ENCODE data around the gene SPATS2L. TPM values are rescaled to one million over a fixed set of nuclear protein-coding genes. Genes with fewer than 3 reads are reported as not detected.

The SPATS2L gene
- total RNA-seq, 2 donors from 2014 or later: 9.7 to 54.4 TPM

DNA sequence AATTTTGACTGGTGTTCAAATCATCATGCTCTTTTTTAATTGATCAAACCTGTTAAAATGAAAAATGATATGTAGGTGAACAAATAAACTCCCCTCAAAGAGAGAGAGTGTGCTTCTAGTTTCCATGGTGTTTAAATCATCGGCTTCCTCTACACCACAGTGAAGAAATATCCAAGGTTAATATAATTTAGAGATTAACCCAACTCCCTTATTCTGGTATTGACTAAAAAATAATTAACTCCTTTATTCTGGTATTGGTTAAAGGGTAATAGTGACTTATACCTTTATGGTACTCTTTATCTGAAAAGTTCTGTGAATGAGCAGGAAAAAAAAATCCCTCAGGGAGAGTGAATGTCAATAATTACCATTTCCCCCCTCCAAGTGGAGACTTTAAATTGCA lies 93.1 kb downstream of the SPATS2L start:
- Mint-ChIP-seq H3K27ac (no peak overlapping the region), H3K27me3 (no peaks in the 10 kb centered on the region), H3K4me3 (no peak overlapping the region), H3K9me3 (no peaks in the 10 kb centered on the region), H3K4me1 (no peaks in the 10 kb centered on the region), H3K36me3 (ENCODE audit: low read depth) (no peaks in the 10 kb centered on the region)
- ATAC-seq (replicated peaks): no peak

DNA sequence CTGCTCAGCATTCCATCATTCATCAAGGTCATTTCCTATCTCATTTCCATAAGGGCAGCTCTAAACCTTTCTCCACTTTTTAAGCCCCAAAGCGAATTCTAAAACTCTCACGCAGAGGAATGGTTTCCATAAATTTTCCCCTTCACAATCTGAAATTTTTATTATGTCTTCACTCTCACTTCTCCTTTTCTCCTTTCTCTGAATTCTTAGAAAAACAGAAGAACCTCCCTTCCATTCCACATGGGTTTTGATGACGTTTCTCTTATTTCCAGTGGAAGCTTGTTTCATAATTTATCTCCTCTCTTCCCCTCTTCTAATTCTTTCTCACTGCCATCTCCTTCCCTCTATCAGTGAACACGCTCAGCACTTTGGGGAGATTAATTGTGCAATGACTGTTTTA lies 97.3 kb downstream of the SPATS2L start:
- Mint-ChIP-seq H3K9me3 (no peaks in the 10 kb centered on the region), H3K4me1 (peaks cover 15% of the 10 kb centered on the region), H3K27me3 (no peaks in the 10 kb centered on the region), H3K36me3 (ENCODE audit: low read depth) (no peaks in the 10 kb centered on the region), H3K27ac (peak overlapping the region; percentile 10), H3K4me3 (no peak overlapping the region)
- no peak for ATAC-seq (replicated peaks)

DNA sequence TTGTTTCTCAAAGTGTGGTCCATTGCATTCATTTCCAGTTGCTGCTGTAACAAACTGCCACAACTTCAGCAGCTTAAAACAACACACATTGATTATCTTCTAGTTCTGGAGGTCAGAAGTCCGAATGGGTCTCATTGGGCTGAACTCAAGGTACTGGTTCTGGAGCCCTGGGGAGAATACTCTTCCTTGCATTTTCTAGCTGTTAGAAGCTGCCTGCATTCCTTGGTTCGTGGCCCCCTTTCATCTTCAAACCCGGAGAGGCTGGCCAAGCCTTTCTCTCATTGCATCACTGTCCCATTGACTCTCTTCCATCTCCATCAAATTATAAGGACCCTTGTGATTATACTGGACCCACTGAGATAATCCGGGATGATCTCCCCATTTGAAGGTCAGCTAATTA lies 98.1 kb downstream of the SPATS2L start:
- Mint-ChIP-seq H3K27me3 (no peaks in the 10 kb centered on the region), H3K27ac (no peak overlapping the region), H3K9me3 (no peaks in the 10 kb centered on the region), H3K36me3 (ENCODE audit: low read depth) (no peaks in the 10 kb centered on the region), H3K4me3 (no peak overlapping the region), H3K4me1 (peaks cover 15% of the 10 kb centered on the region)
- ATAC-seq (replicated peaks): no peak

DNA sequence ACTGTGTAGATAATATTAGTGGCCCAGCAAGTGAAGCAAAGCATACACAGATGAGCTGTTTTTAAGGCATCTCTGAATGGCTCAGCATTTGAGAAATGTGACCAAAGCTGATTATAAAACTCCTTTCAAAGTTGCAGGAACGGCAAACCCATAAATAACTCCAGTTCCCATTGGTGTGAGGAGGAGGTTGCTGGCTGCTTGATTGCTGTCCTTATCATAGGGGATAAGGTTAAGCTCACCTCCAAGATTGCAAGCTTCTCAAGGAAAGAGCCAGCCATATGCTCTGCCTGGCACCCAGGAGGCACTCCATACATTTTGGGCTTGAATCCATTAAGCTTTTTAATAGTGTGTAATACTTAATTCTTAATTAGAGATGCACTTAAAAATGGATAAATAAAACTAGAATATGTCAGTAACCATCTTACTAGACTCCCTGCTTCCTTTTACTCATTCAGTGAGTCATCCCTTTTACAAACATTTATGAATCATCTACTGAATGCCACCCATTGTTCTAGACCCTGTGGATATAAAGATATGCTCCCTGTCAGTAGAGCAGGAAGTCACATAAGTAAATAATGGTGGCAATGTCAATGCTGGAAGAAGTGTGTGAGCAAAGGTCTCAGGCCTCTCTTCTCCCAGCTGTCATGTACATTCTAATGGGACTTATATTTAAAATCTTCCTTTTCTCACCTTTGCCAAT lies 99.3 kb downstream of the SPATS2L start:
- peak; percentile 97 for ATAC-seq (replicated peaks)
- peak overlapping the region; percentile 26 for H3K4me3 Mint-ChIP-seq
- no peaks in the 10 kb centered on the region for H3K9me3 Mint-ChIP-seq

DNA sequence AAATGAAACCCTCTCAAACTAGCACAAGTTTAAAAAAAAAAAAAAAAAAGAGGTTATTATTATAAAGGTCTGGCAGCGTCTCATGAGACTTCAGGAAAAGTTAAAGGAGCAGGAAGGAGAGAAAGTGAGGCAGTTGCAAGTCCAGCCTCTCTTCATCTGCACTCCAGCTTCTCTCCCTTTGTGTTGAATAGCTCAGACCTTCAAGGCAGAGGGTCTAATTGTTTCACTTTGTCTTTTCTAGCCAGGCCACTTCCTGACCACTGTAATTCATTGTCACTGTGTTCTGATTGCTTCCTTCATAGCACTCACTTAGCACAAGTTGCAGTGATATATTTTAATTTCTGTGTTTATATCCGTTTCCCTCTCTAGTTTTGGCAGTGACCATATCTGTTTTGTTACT lies 99.9 kb downstream of the SPATS2L start:
- Mint-ChIP-seq H3K36me3 (ENCODE audit: low read depth) (no peaks in the 10 kb centered on the region), H3K27ac (peak overlapping the region; percentile 48), H3K4me3 (peak overlapping the region; percentile 26), H3K4me1 (peaks cover 15% of the 10 kb centered on the region), H3K9me3 (no peaks in the 10 kb centered on the region), H3K27me3 (no peaks in the 10 kb centered on the region)
- ATAC-seq (replicated peaks): no peak

More for the DNA sequence above, 99.3 kb downstream of the SPATS2L start:
- H3K27ac Mint-ChIP-seq: peak overlapping the region; percentile 48
- H3K4me1 Mint-ChIP-seq: peaks cover 15% of the 10 kb centered on the region
- no peaks in the 10 kb centered on the region for H3K36me3 Mint-ChIP-seq (ENCODE audit: low read depth)
- H3K27me3 Mint-ChIP-seq: no peaks in the 10 kb centered on the region

DNA sequence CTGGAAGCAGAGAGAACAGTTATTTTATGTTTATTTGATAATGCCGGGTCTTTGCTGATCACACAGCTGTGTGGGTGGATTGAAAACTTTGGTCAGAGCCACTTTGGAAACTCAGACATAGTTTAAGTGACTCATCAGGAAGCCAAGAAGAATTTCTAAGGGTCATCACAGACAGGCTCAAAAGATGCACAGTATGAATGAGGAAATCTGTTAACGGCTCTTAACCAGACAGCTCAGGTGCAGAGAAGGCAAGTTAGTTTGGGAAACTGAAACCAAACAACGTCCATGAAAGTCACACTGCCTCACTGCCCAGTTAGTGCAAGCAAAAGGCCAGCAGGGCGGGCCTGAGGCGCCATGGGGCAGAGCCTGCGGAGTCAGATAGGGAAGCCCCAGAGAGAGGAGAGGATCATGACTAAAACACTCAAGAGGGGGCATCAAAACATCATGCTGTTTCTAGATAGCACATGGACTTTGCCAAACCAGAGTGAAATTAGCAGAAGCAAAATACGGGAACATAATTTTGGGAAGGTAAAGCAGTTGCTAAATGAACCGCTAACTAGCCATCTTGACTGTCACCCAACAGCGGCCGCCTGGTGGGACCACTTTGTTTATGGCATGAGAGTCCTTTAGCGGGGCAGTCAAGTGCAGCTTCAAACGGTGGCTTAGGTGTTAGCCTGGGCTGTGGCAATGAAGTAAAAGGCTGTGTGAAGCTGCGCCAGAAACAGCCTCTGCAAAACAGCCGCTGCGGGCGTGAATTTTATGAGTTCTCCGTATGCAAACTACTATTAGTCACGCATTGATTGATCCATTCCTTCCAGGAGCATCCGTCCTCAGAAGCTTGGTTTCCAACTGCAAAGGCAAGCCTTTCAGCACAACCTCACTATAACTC lies 102.2 kb downstream of the SPATS2L start:
- ATAC-seq (replicated peaks): peak; percentile 61
- Mint-ChIP-seq H3K4me1 (peaks cover 15% of the 10 kb centered on the region), H3K27ac (no peak overlapping the region)

DNA sequence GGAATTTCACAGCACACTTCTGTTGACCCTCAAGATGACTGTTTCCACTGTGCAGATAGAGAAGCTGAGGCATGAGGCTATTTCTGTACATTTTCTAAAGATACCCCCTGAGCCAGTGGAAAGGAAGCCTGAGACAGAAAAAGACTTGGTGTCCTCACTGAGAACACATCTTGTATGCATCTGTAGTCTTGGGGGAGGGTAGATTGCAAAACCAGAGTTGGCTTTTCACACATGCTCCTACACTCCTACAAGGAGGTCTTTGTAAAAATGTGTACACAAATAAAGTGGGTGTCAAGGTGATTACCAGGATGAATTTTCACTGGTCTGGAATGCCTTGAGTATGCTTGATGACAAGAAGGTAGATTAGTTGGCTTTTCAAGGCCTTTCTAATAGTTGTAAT lies 105.3 kb downstream of the SPATS2L start:
- Mint-ChIP-seq H3K4me1 (peaks cover 11% of the 10 kb centered on the region), H3K27me3 (no peaks in the 10 kb centered on the region), H3K36me3 (ENCODE audit: low read depth) (no peaks in the 10 kb centered on the region), H3K27ac (no peak overlapping the region), H3K4me3 (no peak overlapping the region), H3K9me3 (no peaks in the 10 kb centered on the region)
- ATAC-seq (replicated peaks): no peak

More for the DNA sequence above, 102.2 kb downstream of the SPATS2L start:
- H3K4me3 Mint-ChIP-seq: peak overlapping the region; percentile 25
- H3K36me3 Mint-ChIP-seq (ENCODE audit: low read depth): no peaks in the 10 kb centered on the region
- no peaks in the 10 kb centered on the region for H3K9me3 Mint-ChIP-seq
- H3K27me3 Mint-ChIP-seq: no peaks in the 10 kb centered on the region

DNA sequence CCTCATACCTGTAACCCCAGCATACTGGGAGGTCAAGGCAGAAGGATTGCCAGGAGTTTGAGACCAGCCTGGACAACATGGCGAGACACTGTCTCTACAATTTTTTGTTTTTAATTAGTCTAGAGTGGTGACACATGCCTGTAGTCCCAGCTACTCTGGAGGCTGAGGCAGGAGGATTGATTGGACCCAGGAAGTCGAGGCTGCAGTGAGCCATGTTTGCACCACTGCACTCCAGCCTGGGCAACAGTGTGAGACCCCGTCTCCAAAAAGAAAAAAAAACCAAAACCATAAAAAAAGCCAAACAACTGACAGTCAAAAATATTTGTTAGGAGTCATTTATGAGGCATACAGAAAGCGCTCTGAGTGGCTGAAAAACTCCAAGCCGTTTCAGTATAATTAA lies 107.9 kb downstream of the SPATS2L start:
- ATAC-seq (replicated peaks): no peak
- H3K4me1 Mint-ChIP-seq: no peaks in the 10 kb centered on the region
- no peak overlapping the region for H3K27ac Mint-ChIP-seq
- peaks cover 4% of the 10 kb centered on the region for H3K36me3 Mint-ChIP-seq (ENCODE audit: low read depth)
- no peaks in the 10 kb centered on the region for H3K27me3 Mint-ChIP-seq
- H3K4me3 Mint-ChIP-seq: no peak overlapping the region
- H3K9me3 Mint-ChIP-seq: no peaks in the 10 kb centered on the region

DNA sequence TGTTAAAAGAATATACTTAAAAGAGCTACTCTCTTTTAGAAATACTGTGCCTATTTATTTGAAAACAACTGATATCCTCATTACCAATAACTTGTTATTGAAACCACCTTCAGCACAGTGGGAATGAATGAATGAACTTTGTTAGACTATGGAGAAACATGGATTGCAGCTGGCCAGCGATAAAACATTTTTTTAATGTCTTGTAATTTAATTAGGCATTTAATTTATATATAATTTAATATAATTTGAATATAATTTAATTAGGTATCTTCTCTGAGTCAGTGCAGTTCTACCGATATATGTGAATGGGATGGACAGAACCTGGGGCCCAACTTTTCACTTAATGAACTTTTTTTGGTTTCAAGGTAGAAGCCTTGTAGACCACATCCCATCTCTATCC lies 109.0 kb downstream of the SPATS2L start:
- peaks cover 12% of the 10 kb centered on the region for H3K36me3 Mint-ChIP-seq (ENCODE audit: low read depth)
- no peak overlapping the region for H3K27ac Mint-ChIP-seq
- no peak overlapping the region for H3K4me3 Mint-ChIP-seq
- H3K9me3 Mint-ChIP-seq: no peaks in the 10 kb centered on the region
- no peaks in the 10 kb centered on the region for H3K27me3 Mint-ChIP-seq
- no peaks in the 10 kb centered on the region for H3K4me1 Mint-ChIP-seq
- no peak for ATAC-seq (replicated peaks)

DNA sequence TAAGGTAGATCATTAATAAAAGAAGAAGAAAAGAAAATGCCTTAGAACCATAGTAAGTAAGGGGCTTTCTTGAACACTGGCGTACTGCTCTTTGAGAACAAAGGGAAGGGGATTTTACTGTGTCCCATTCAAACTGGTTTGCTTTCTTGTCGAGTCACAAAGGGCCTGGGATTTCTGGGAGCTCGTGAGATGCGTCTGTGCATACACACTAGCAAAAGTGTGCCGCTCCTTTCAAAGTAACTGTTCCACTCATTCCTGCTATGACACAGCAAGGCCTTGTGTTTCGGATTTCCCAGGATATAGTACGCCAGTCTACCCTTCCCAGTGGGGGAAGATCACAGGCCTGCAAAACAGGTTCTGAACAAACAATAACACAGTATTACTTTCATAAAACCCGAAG lies 110.4 kb downstream of the SPATS2L start:
- H3K4me3 Mint-ChIP-seq: no peak overlapping the region
- H3K9me3 Mint-ChIP-seq: no peaks in the 10 kb centered on the region
- H3K27ac Mint-ChIP-seq: no peak overlapping the region
- no peaks in the 10 kb centered on the region for H3K4me1 Mint-ChIP-seq
- H3K27me3 Mint-ChIP-seq: no peaks in the 10 kb centered on the region
- ATAC-seq (replicated peaks): no peak
- H3K36me3 Mint-ChIP-seq (ENCODE audit: low read depth): peaks cover 12% of the 10 kb centered on the region

DNA sequence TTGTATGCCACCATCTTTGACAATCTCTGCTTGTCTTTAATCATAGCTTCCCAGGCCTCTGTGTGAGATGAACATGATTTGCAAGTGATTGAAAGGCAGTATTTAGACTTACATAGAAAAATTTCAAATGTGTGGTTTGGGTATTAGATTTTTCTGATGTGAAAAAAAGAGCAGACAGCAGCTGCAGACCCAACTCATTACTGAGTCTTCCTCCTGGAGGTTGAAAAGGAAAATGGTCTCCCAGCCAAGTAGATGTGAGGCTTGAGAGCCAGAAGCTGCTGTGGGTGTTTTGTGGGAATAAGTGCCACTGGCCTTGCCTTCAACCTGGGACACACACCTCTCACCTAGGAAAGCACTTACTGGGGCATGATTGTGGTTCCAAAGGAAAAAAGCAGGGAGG lies 110.9 kb downstream of the SPATS2L start:
- Mint-ChIP-seq H3K4me1 (no peaks in the 10 kb centered on the region), H3K36me3 (ENCODE audit: low read depth) (peaks cover 12% of the 10 kb centered on the region), H3K27me3 (no peaks in the 10 kb centered on the region), H3K9me3 (no peaks in the 10 kb centered on the region), H3K4me3 (no peak overlapping the region), H3K27ac (no peak overlapping the region)
- ATAC-seq (replicated peaks): no peak

DNA sequence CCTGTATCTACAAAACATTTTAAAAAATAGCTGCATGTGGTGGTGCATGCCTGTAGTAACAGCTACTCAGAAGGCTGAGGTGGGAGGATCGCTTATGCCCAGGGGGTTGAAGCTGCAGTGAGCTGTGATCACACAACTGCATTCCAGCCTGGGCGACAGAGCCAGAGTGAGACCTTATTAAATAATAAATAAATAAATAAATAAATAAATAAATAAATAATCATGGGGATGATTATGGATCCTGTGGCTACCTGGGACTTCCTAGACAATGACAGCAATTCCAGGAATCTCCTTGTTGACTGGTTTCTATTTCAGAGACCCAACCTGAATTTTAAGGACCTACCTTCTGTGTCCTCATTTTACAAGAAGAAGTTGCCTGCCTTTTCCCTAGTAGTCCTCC lies 111.9 kb downstream of the SPATS2L start:
- no peak for ATAC-seq (replicated peaks)
- peaks cover 12% of the 10 kb centered on the region for H3K36me3 Mint-ChIP-seq (ENCODE audit: low read depth)
- no peaks in the 10 kb centered on the region for H3K9me3 Mint-ChIP-seq
- H3K4me3 Mint-ChIP-seq: no peak overlapping the region
- H3K27me3 Mint-ChIP-seq: no peaks in the 10 kb centered on the region
- no peak overlapping the region for H3K27ac Mint-ChIP-seq
- H3K4me1 Mint-ChIP-seq: no peaks in the 10 kb centered on the region

DNA sequence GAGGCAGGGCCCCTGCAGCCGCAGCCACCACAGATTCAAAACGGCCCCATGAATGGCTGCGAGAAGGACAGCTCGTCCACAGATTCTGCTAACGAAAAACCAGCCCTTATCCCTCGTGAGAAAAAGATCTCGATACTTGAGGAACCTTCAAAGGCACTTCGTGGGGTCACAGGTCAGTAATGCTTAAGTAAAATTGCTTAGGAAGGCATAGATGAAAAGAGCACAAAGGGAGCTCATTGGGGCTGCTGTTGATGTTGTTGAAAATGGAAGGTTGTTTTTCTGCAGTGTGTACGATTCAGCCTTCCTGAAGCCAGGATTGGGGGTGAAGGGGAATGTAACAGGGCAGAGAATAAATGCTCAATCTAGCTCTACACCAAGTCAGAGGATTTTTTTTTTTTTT lies 112.8 kb downstream of the SPATS2L start:
- ATAC-seq (replicated peaks): no peak

DNA sequence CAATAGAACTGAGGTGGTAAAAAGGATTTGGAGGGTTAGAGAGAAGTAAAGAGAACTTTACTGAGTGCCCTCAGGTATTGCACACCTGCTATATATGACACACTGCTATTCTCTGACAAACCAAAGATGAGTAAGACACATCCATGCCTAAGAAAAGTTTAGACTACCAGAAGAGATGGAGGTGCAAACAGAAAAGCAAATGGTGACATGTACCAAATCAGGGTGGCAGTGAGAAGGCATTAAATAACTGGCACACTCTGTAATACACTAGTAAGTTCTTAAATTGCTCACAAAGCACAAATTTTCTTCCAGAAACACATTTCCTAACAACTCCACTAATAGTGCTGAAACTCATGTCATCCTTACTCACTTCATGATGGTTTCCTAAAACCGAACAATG lies 114.8 kb downstream of the SPATS2L start:
- peak; percentile 61 for ATAC-seq (replicated peaks)
- Mint-ChIP-seq H3K36me3 (ENCODE audit: low read depth) (peaks cover 12% of the 10 kb centered on the region), H3K27ac (no peak overlapping the region), H3K4me3 (no peak overlapping the region), H3K9me3 (no peaks in the 10 kb centered on the region), H3K27me3 (no peaks in the 10 kb centered on the region), H3K4me1 (no peaks in the 10 kb centered on the region)

More for the DNA sequence above, 112.8 kb downstream of the SPATS2L start:
- H3K4me3 Mint-ChIP-seq: no peak overlapping the region
- no peaks in the 10 kb centered on the region for H3K9me3 Mint-ChIP-seq
- H3K4me1 Mint-ChIP-seq: no peaks in the 10 kb centered on the region
- no peaks in the 10 kb centered on the region for H3K27me3 Mint-ChIP-seq
- H3K27ac Mint-ChIP-seq: no peak overlapping the region
- H3K36me3 Mint-ChIP-seq (ENCODE audit: low read depth): peaks cover 12% of the 10 kb centered on the region

DNA sequence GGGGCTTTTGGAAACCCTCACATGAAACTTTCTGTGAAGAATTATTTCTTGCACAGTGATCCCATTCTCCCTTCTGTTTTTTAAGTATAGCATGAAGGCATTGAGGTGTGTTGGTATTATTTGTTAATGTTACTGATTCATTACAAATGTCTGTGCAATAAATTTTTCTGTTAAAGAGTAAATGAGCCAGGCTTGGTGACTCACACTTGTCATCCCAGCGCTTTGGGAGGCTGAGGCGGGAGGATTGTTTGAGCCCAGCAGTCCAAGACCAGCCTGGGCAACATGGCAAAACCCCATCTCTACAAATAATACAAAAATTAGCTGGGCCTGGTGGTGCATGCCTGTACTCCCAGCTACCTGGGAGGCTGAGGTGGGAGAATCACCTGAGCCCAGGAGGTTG lies 115.6 kb downstream of the SPATS2L start:
- Mint-ChIP-seq H3K27me3 (no peaks in the 10 kb centered on the region), H3K4me1 (no peaks in the 10 kb centered on the region), H3K27ac (no peak overlapping the region), H3K9me3 (no peaks in the 10 kb centered on the region), H3K4me3 (no peak overlapping the region), H3K36me3 (ENCODE audit: low read depth) (peaks cover 12% of the 10 kb centered on the region)
- no peak for ATAC-seq (replicated peaks)
